Body of pancreas (tissue), 4 donors: ENCODE data around the gene JAKMIP3. TPM values are rescaled to one million over a fixed set of nuclear protein-coding genes. Genes with fewer than 3 reads are reported as not detected.
A peak's percentile ranks its signal among the peaks of the same experiment; 100 is the strongest.

Experiments used
- ATAC-seq: fragments of 150-250 bp; one replicate; pipeline ENCODE4 v1.9.1; 2016
- DNase-seq, 4 donors: peaks; one replicate each; pipeline ENCODE4 v3.0.0-alpha.2; 2019
- H3K27ac ChIP-seq, 4 donors: fragments of 200-600 bp; sonication (generic); 1 replicate in 3 of 4; 2 replicates in 1 of 4; pipeline versions ENCODE4 v1.5.1 to v1.6.1; 2016 to 2019; ENCODE audit warnings: mild to moderate bottlenecking in 1 of 4, mixed read lengths in 1 of 4, moderate library complexity in 1 of 4
- H3K27me3 ChIP-seq, 2 donors: fragments of 200-600 bp; sonication (generic); one replicate each; pipeline ENCODE4 v1.6.0; 2016; ENCODE audit warnings: mild to moderate bottlenecking in 1 of 2
- H3K36me3 ChIP-seq, 2 donors: fragments of 200-600 bp; sonication (generic); replicated peaks in 1 of 2; 2 replicates each; pipeline ENCODE4 v1.5.1; 2016; ENCODE audit warnings: low read depth in 2 of 2; ENCODE audit not compliant: insufficient read depth in 1 of 2
- H3K4me1 ChIP-seq: fragments of 200-600 bp; sonication (generic); one replicate; pipeline ENCODE4 v1.6.0; 2016
- H3K4me3 ChIP-seq, 2 donors: fragments of 200-600 bp; sonication (generic); 1 replicate in 1 of 2; 2 replicates in 1 of 2; pipeline ENCODE4 v1.5.1; 2016 to 2019
- H3K9me3 ChIP-seq, 3 donors: fragments of 200-600 bp; sonication (generic); 1 replicate in 2 of 3; 2 replicates in 1 of 3; pipeline ENCODE4 v1.5.1; 2016
- CTCF ChIP-seq, 7 experiments: fragments of 450-650 bp in 4 of 7; fragments of 200-600 bp in 3 of 7; sonication (generic) in 3 of 7; IDR thresholded peaks; one replicate each; pipeline ENCODE4 v1.5.1; 2016 to 2019; ENCODE audit warnings: antibody characterized with exemption in 7 of 7
- POLR2A ChIP-seq, 3 donors: fragments of 450-650 bp; IDR thresholded peaks; one replicate each; pipeline ENCODE4 v1.6.1; 2016; ENCODE audit warnings: antibody characterized with exemption in 3 of 3, mild to moderate bottlenecking in 2 of 3
- WGBS, 2 donors: methylation state at CpG; one replicate each; pipeline ENCODE4 v1.1.5; 2017; 5-methylcytosine and 5-hydroxymethylcytosine counted together
- intact Hi-C: fragments of 100-400 bp; cut with DNase I; formaldehyde crosslinking; loops from one replicate; pipeline ENCODE4 v1.15.1; 2023
- total RNA-seq, 2 donors: library from RNA; depleted of rRNA; stranded (reverse); fragments of >200 nt; gene quantifications; one replicate each; pipeline ENCODE4 v1.1.0, GENCODE V29; 2016

Gene JAKMIP3
- total RNA-seq, 2 donors from 2014 or later: 0.26 to 0.33 TPM

- H3K27me3 ChIP-seq: no peaks in the 10 kb centered on the region
- peaks cover 1% of the 10 kb centered on the region for H3K4me1 ChIP-seq
- H3K9me3 ChIP-seq: no peaks in the 10 kb centered on the region
- DNase-seq (peak in 2 of 4 donors; percentile 2 to 5), ATAC-seq (no peak)
- H3K4me3 ChIP-seq: no peak overlapping the region
- TF ChIP-seq CTCF (IDR thresholded peaks at IDR 0.05): no peak
- TF ChIP-seq POLR2A (IDR thresholded peaks at IDR 0.05): no peak
- no peaks in the 10 kb centered on the region for H3K36me3 ChIP-seq
- intact Hi-C loops: no loop called here
- no peak overlapping the region for H3K27ac ChIP-seq
- 66 to 79% methylated on average over 12 to 13 of the region's 13 CpGs for WGBS, 2 donors
Measured at GRCh38 chr10:132107949-132108877, 42.5 kb downstream of the JAKMIP3 start.

- TF ChIP-seq CTCF (IDR thresholded peaks at IDR 0.05): no peak
- no peak for TF ChIP-seq POLR2A (IDR thresholded peaks at IDR 0.05)
- H3K27ac ChIP-seq: no peak overlapping the region
- H3K4me1 ChIP-seq: peaks cover 5% of the 10 kb centered on the region
- no peaks in the 10 kb centered on the region for H3K36me3 ChIP-seq
- intact Hi-C loops: no loop called here
- DNase-seq (peak in 3 of 4 donors; percentile 5 to 12 (median 8)), ATAC-seq (no peak)
- H3K9me3 ChIP-seq: no peaks in the 10 kb centered on the region
- WGBS, 2 donors: 83 to 85% methylated on average over 17 to 19 of the region's 19 CpGs
- H3K4me3 ChIP-seq: no peak overlapping the region
- no peaks in the 10 kb centered on the region for H3K27me3 ChIP-seq
Measured at GRCh38 chr10:132109341-132110110, 43.8 kb downstream of the JAKMIP3 start.

- ATAC-seq (no peak), DNase-seq (peak in 1 of 4 donors; percentile 2)
- Histone ChIP-seq H3K4me1 (peaks cover 5% of the 10 kb centered on the region), H3K27ac (no peak overlapping the region), H3K4me3 (no peak overlapping the region), H3K9me3 (no peaks in the 10 kb centered on the region), H3K36me3 (no peaks in the 10 kb centered on the region), H3K27me3 (no peaks in the 10 kb centered on the region)
- no peak for TF ChIP-seq POLR2A (IDR thresholded peaks at IDR 0.05)
- TF ChIP-seq CTCF (IDR thresholded peaks at IDR 0.05): no peak
- intact Hi-C loops: no loop called here
- 73 to 86% methylated on average over 5 to 14 of the region's 14 CpGs for WGBS, 2 donors
Measured at GRCh38 chr10:132110111-132110521, 44.4 kb downstream of the JAKMIP3 start.

GRCh38 chr10:132110713-132111112, 45.0 kb downstream of the JAKMIP3 start:
- DNase-seq: no peak
- WGBS, 2 donors: 66 to 72% methylated on average over 12 to 14 of the region's 14 CpGs
- H3K36me3 ChIP-seq: no peaks in the 10 kb centered on the region
- ATAC-seq: no peak
- no peak overlapping the region for H3K4me3 ChIP-seq
- H3K27me3 ChIP-seq: no peaks in the 10 kb centered on the region
- intact Hi-C loops: no loop called here
- TF ChIP-seq POLR2A (IDR thresholded peaks at IDR 0.05): no peak
- no peak for TF ChIP-seq CTCF (IDR thresholded peaks at IDR 0.05)
- H3K9me3 ChIP-seq: no peaks in the 10 kb centered on the region
- peaks cover 5% of the 10 kb centered on the region for H3K4me1 ChIP-seq
- H3K27ac ChIP-seq: no peak overlapping the region
